Keratinocyte (primary cell): ENCODE measurements around the gene STK38. TPM values are rescaled to one million over a fixed set of nuclear protein-coding genes. Genes with fewer than 3 reads are reported as not detected.

ENCODE experiments used
- DNase-seq: peaks from one replicate; pipeline ENCODE4 v3.0.0-alpha.2; 2011; ENCODE audit warnings: low read depth, missing footprints, low spot score
- FAIRE-seq: peaks from 2 replicates; lab custom pipeline; 2011; peaks lifted over from hg19 to GRCh38; lab: Jason Lieb, UNC
- H2AFZ ChIP-seq: 2 replicates; pipeline ENCODE4 v1.6.0; 2012; ENCODE audit warnings: low read length, control low read depth, inconsistent platforms; ENCODE audit not compliant: control insufficient read depth
- H3K27ac ChIP-seq: 2 replicates; pipeline ENCODE4 v1.5.1; 2011; ENCODE audit warnings: low read length; ENCODE audit not compliant: control insufficient read depth, insufficient read depth
- H3K27me3 ChIP-seq: 3 replicates; pipeline ENCODE4 v1.6.0; 2011; ENCODE audit warnings: low read length; ENCODE audit not compliant: control insufficient read depth, insufficient read depth; ENCODE audit errors: extremely low read depth
- H3K36me3 ChIP-seq, 2 experiments: 2 replicates in 1 of 2; 3 replicates in 1 of 2; pipeline ENCODE4 v1.5.1; 2011; ENCODE audit warnings: low read length in 2 of 2, mild to moderate bottlenecking in 1 of 2; ENCODE audit not compliant: control insufficient read depth in 2 of 2, insufficient read depth in 2 of 2; ENCODE audit errors: extremely low read depth in 1 of 2
- H3K4me1 ChIP-seq: 3 replicates; pipeline ENCODE4 v1.5.1; 2011; ENCODE audit warnings: low read length; ENCODE audit not compliant: control insufficient read depth, insufficient read depth; ENCODE audit errors: extremely low read depth
- H3K4me2 ChIP-seq: 3 replicates; pipeline ENCODE4 v1.6.0; 2011; ENCODE audit warnings: low read depth, low read length; ENCODE audit not compliant: control insufficient read depth, insufficient read depth; ENCODE audit errors: extremely low read depth
- H3K4me3 ChIP-seq, 3 experiments: fragments of 200-600 bp in 1 of 3; sonication (generic) in 1 of 3; 2 replicates in 2 of 3; 3 replicates in 1 of 3; pipeline ENCODE4 v1.5.1; 2011 to 2016; ENCODE audit warnings: low read length in 3 of 3, mild to moderate bottlenecking in 3 of 3, control low read depth in 2 of 3, inconsistent platforms in 1 of 3, low read depth in 1 of 3, mixed read lengths in 1 of 3, mixed run types in 1 of 3, moderate library complexity in 1 of 3; ENCODE audit not compliant: control insufficient read depth in 2 of 3, insufficient read depth in 2 of 3; ENCODE audit errors: extremely low read depth in 1 of 3
- H3K79me2 ChIP-seq: 2 replicates; pipeline ENCODE4 v1.6.0; 2012; ENCODE audit warnings: low read length; ENCODE audit not compliant: control insufficient read depth, insufficient read depth
- H3K9ac ChIP-seq: 3 replicates; pipeline ENCODE4 v1.6.0; 2011; ENCODE audit warnings: low read length; ENCODE audit not compliant: control insufficient read depth, insufficient read depth; ENCODE audit errors: extremely low read depth
- H3K9me1 ChIP-seq: 3 replicates; pipeline ENCODE4 v1.6.0; 2011; ENCODE audit warnings: low read length; ENCODE audit not compliant: control insufficient read depth, insufficient read depth; ENCODE audit errors: extremely low read depth
- H3K9me3 ChIP-seq: 2 replicates; pipeline ENCODE4 v1.5.1; 2012; ENCODE audit warnings: low read depth, low read length; ENCODE audit not compliant: control insufficient read depth
- H4K20me1 ChIP-seq: 3 replicates; pipeline ENCODE4 v1.6.0; 2011; ENCODE audit warnings: low read length; ENCODE audit not compliant: control insufficient read depth, insufficient read depth; ENCODE audit errors: extremely low read depth
- EZH2 ChIP-seq: IDR thresholded peaks from one replicate; pipeline ENCODE4 v1.6.1; 2012; ENCODE audit warnings: inconsistent platforms, mild to moderate bottlenecking, low read length, moderate library complexity
- dilution Hi-C: fragments of 300-500 bp; cut with MboI; formaldehyde crosslinking; loops from one replicate; pipeline ENCODE4 v1.7.0; 2020; ENCODE audit warnings: low sequenced_read_pairs; ENCODE audit not compliant: extremely low pct_ligation_motif_present
- polyA plus RNA-seq, 5 experiments: library from polyadenylated mRNA; depleted of rRNA in 3 of 5; stranded (reverse) in 3 of 5; stranded (forward) in 1 of 5; unstranded in 1 of 5; fragments of >200 nt; gene quantifications; 1 replicate in 1 of 5; 2 replicates in 3 of 5; 3 replicates in 1 of 5; pipeline versions ENCODE4 v1.2.1 to v1.2.3, GENCODE V29; 2011 to 2012; ENCODE audit warnings: missing spikeins in 2 of 5, low read depth in 1 of 5, low replicate concordance in 1 of 5
- TF ChIP-seq, protein P1 (sequence below), 3 experiments: IDR thresholded peaks in 1 of 3; conservative IDR thresholded peaks in 1 of 3; optimal IDR thresholded peaks in 1 of 3; 2 replicates in 2 of 3; 3 replicates in 1 of 3; pipeline versions ENCODE3 to v1.5.1; 2011; ENCODE audit warnings: low read length in 3 of 3, mild to moderate bottlenecking in 3 of 3, moderate library complexity in 2 of 3, control low read depth in 1 of 3, inconsistent platforms in 1 of 3; ENCODE audit not compliant: insufficient read depth in 2 of 3; ENCODE audit errors: extremely low read depth in 1 of 3

STK38 gene
- polyA plus RNA-seq, 1 donor (not counting 4 experiments of a cell fraction or from before 2014, with no cell fraction given): 24.4 TPM

DNA sequence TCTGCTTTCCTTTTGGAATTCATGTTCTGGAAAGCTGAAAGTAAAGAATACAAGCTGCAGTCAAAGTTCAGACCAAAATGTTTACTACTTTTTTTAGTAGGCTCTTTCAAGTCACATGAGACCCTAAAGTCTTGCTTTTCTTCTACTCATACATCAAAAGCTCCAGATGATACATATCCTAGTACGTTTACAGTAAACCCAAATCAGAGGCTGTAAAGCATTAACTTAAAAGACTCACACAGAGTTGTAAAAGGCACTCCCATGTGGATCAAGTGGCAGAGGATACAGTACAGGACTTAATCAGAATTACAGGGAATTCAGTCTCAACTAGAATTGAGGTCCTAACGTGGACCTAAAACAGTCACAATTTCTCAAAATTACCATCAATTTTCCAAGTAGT, 40.7 kb downstream of the STK38 start:
- Histone ChIP-seq H4K20me1 (no peaks in the 10 kb centered on the region), H3K79me2 (no peaks in the 10 kb centered on the region), H3K36me3 (peaks cover 10 to 18% of the 10 kb centered on the region in 2 experiments), H3K27ac (no peak overlapping the region), H3K4me2 (no peak overlapping the region), H2AFZ (no peak overlapping the region), H3K27me3 (no peaks in the 10 kb centered on the region), H3K4me3 (no peak overlapping the region), H3K9ac (no peak overlapping the region), H3K9me3 (no peaks in the 10 kb centered on the region), H3K4me1 (no peaks in the 10 kb centered on the region), H3K9me1 (no peaks in the 10 kb centered on the region)
- TF ChIP-seq EZH2: no peak
- TF ChIP-seq, protein P1, sequence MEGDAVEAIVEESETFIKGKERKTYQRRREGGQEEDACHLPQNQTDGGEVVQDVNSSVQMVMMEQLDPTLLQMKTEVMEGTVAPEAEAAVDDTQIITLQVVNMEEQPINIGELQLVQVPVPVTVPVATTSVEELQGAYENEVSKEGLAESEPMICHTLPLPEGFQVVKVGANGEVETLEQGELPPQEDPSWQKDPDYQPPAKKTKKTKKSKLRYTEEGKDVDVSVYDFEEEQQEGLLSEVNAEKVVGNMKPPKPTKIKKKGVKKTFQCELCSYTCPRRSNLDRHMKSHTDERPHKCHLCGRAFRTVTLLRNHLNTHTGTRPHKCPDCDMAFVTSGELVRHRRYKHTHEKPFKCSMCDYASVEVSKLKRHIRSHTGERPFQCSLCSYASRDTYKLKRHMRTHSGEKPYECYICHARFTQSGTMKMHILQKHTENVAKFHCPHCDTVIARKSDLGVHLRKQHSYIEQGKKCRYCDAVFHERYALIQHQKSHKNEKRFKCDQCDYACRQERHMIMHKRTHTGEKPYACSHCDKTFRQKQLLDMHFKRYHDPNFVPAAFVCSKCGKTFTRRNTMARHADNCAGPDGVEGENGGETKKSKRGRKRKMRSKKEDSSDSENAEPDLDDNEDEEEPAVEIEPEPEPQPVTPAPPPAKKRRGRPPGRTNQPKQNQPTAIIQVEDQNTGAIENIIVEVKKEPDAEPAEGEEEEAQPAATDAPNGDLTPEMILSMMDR (optimal IDR thresholded peaks at IDR 0.05 in 1 of 3, IDR thresholded peaks at IDR 0.05 in 1 of 3, conservative IDR thresholded peaks at IDR 0.05 in 1 of 3; ENCODE audit: extremely low read depth in 1 of 3, insufficient read depth in 2 of 3, low read length in 3 of 3): no peak
- FAIRE-seq: peak; percentile 36
- dilution Hi-C loops: no loop called here
- no peak for DNase-seq

DNA sequence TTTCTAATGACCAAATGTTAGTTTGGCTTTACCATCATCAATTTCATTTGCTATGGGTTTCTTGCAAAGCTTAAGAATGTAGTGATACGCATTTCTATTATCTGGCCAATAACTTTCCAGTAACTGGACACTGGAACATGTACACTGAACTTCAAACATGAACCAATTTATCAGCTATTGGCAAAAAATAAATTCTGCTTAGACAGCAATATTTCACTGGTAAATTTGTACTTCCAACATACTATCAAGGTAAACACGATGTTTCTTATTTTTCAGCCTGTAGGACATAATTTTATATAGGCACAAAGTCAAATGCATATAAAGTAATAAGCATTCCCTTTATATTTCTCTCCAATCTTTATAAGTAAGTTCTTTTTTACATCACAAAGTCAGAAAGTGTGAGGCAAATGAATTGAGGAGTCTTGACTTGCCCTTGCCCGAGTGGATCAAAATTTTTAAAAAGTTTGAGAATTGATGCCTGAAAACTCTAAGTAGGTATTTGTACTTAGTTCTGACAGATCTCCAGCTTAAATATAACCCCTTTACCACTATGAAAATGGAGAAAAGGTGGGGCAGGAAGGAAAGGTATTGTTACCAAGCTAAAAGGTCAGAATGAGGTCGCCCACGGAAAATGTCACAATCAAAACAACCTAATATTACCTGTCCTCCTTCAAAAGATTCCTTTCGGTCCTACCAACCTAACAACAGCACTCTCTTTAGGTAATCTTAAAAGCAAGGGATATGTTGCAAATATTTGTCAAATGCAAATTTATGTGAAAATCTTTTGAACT, 41.3 kb downstream of the STK38 start:
- Histone ChIP-seq H3K4me2 (no peak overlapping the region), H3K4me1 (no peaks in the 10 kb centered on the region), H3K9ac (no peak overlapping the region), H3K27me3 (no peaks in the 10 kb centered on the region), H3K9me1 (no peaks in the 10 kb centered on the region), H3K27ac (no peak overlapping the region), H3K4me3 (no peak overlapping the region), H3K36me3 (peaks cover 10 to 18% of the 10 kb centered on the region in 2 experiments), H3K79me2 (no peaks in the 10 kb centered on the region), H4K20me1 (no peaks in the 10 kb centered on the region), H3K9me3 (no peaks in the 10 kb centered on the region), H2AFZ (no peak overlapping the region)
- DNase-seq (no peak), FAIRE-seq (no peak)
- dilution Hi-C loops: no loop called here
- TF ChIP-seq, protein P1 (optimal IDR thresholded peaks at IDR 0.05 in 1 of 3, IDR thresholded peaks at IDR 0.05 in 1 of 3, conservative IDR thresholded peaks at IDR 0.05 in 1 of 3; ENCODE audit: extremely low read depth in 1 of 3, insufficient read depth in 2 of 3, low read length in 3 of 3): no peak
- TF ChIP-seq EZH2: no peak
